GM21360 (cell line): ENCODE results near the gene ZNF236.
"Not testable (repeated sequence)": the region's sequence is repeated elsewhere in the genome, so short reads cannot be mapped to it uniquely, and the experiment has no call there.

Source experiments
- ATAC-seq: cut with Tn5 transposase; IDR thresholded peaks from one replicate; pipeline ENCODE4 v1.9.1; 2021; ENCODE audit warnings: mild to moderate bottlenecking, moderate library complexity; ENCODE audit not compliant: unreplicated experiment

ZNF236 gene

GRCh38 chr18:76822506-76823160, at the start of gene ZNF236:
Gene ZNF236, plus strand, starts transcription at chr18:76822557. Its CDS starts 51 bp downstream, at chr18:76822608.
- peak; percentile 35 for ATAC-seq

DNA sequence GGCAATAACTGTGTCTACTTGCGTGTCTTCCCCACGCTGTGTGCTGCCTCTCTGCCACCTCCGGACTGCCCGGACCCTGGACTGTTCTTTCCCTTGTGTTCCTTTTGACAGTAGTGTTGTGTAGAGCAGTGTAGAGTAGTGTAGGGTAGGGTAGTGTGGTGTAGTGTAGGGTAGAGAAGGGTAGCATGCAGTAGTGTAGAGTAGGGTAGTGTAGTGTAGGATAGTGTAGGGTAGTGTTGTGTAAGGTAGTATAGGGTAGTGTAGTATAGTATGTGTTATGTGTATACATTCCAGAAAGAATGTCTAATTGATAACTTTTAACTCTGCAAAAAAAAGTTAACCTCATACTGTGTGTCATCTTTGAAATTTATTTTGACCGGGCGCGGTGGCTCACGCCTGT, 49.7 kb upstream of the ZNF236 start:
- no peak for ATAC-seq

DNA sequence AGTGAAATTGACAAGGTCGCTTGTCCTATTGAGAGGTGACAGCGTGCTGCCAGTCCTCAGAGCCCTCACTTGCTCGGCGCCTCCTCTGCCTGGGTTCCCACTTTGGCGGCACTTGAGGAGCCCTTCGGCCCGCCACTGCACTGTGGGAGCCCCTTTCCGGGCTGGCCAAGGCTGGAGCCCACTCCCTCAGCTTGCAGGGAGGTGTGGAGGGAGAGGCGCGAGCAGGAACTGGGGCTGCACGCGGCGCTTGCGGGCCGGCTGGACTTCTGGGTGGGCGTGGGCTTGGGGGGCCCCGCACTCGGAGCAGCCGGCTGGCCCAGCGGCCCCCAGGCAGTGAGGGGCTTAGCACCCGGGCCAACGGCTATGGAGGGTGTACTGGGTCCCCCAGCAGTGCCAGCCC, 45.3 kb upstream of the ZNF236 start:
- ATAC-seq: not testable (repeated sequence)

DNA sequence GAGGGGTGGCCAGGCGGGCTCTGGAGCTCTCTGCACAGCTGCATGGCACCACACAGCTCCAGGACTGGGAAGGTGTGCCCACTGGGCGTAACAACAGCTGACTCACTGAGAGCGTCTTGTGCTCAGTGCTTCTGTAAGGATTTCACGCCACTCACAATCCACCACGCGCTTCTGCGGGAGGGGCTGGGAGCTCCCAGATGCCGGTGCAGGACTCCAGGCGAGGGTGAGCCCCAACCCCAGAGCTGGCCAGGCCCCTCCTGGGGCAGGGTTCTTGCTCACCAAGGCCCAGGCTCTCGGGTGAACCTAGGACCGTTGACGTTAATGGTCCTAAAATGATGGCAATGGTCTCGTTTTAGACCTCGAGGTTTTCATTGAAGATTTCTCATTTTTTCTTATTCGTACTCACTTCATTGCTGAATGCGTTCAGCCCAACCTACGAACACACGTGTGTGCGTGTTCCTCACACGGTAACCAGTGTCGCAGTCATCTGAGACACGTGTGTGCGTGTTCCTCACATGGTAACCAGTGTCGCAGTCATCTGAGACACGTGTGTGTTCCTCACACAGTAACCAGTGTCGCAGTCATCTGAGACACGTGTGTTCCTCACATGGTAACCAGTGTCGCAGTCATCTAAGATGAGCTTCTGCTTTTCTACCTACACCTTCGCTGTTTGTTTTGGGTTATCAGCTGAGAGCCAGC, 38.4 kb upstream of the ZNF236 start:
- no peak for ATAC-seq

DNA sequence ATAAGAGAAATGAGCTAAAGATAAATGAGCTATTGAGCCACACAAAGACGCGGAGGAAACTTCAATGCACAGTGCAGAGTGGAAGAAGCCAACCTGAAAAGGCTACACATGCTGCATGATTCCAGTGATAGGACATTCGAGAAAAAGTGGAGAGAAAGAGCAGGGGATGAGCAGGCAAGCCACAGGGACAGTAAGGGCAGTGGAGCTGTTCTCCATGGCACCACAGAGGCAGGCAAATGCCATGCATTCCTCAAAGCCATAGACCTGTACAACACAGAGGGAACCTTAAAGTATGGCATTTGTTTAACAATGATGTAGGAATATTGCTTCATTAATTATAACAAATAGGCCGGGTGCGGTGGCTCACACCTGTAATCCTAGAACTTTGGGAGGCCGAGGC, 36.5 kb upstream of the ZNF236 start:
- ATAC-seq: no peak

GRCh38 chr18:76788571-76789317, 33.6 kb upstream of the ZNF236 start:
- no peak for ATAC-seq

- no peak for ATAC-seq
Observed at GRCh38 chr18:76791106-76791505, 31.3 kb upstream of the ZNF236 start.

DNA sequence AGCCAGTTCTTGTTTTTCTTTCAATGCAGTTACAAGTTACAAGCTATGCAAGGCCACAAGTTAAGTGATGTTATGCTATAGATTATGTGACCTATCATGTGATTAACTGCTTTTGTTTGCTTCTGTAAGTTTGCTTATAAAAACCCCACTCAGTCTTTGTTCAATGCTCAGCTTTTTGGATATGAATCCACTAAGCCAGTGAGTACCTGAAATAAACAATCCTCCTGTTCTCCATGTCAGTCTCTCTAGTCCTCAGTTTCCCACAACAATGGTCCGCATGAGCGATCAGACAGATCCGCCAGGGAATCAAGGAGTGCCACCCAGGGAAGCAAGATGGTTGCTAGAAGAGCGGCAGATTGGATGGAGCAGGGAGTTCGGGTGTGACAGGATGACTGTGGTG, 30.7 kb upstream of the ZNF236 start:
- no peak for ATAC-seq

DNA sequence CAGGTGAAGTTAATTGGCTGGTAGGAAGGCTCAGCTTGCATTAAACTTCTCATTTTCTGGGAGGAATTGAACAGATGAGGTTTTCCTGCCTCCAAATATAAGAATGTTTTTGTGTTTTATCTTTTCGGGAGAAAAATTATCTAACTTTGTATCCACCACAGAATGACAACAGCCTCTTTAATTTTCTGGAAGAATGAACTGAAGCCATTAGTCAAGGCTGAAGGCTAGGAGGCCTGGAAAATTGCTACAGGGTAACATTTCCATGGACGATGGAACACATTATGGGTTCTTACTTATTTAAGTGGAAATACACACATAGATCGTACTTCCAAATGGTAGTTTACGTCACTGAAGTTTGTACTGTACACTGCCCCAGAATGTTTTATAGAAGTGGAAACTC, 28.0 kb upstream of the ZNF236 start:
- no peak for ATAC-seq

GRCh38 chr18:76801567-76802505, 20.5 kb upstream of the ZNF236 start:
- ATAC-seq: peak; percentile 94

DNA sequence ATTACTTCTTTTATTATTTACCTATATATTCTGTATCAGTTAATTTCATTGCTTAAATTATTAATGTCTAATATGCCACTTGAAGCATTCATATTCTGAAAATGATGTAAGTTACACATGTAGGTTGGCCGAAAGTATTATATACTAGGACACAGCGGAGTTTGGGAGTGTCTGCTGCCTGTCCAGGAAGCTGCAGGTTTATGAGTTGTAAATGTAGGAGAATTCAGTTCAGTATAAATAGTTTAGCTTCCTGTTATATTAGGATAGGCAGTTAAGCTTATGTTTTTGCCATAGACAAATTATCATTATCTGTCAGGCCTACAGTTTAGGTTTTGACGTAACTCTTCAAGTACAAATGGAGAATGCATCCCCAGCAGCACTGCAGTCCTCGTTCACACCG, 18.9 kb upstream of the ZNF236 start:
- no peak for ATAC-seq

DNA sequence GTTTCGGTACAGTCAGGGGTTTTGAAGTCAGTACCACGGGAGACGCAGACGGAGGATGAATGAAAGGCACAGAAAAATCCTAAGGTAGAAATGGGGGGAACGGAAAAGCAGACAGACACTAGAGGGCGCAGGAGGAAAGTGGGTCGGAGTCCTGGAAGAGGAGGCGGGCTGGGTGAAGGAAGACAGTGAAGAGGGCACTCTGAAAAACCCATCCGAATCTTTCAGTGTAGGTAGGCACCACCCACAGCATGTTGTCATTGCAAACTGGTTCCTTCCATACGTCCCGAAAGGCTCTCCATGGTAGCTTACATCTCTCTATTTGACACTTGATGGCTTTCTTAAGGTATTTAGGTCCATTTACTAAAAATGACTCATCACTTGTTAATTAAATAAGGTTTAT, 18.5 kb upstream of the ZNF236 start:
- peak; percentile 54 for ATAC-seq

DNA sequence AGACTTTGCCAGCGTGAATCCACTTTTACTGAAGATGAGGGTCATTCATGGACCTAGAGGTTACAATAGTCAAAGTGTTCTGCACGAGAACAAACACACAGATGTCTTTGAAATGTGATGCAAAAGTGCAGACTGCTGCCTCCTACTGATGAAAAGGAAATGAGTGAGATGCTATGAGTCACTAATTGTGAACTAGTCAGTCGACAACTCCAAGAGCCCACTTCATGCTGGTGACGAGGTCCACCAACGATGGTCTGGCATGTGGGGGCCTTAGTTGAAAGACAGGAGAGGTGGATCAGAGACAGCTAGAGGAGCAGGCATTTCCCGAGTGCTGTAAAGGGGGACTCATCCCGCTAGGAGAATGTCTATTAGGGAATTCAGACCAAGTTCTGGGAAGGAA, 17.1 kb upstream of the ZNF236 start:
- no peak for ATAC-seq

GRCh38 chr18:76806301-76806700, 16.1 kb upstream of the ZNF236 start:
- ATAC-seq: no peak

DNA sequence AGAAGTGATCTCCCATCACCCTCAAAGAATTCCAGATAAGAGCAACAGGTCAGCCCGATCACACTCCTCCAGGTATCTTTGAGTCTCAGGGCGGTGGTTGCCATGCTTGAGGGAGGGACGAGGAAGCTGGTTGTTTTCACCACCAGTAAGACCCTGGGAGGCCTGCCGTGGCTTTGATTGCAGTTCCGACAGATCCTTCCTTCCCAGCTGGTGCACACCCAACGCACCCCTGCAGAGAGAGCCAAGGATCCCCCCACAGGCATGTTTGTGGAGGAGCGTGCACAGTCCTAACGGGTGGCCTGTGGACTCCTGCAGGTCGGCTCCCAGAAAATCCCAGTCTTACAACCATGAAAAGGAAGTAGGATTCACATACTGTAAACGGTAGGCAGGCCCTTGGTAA, 13.8 kb upstream of the ZNF236 start:
- ATAC-seq: no peak

DNA sequence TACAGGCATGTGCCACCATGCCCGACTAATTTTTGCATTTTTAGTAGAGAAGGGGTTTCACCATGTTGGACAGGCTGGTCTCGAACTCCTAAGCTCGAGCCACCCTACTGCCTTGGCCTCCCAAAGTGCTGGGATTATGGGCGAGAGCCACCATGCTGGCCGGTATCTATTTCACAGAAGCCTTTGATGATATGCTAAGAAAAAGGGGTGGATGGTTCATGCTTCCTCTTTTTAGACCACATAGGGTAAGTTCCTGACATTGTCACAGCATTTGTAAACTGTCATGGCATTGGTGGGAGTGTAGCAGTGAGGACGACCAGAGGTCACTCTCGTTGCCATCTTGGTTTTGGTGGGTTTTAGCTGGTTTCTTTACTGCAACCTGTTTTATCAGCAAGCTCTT, 10.8 kb upstream of the ZNF236 start:
- peak; percentile 69 for ATAC-seq

GRCh38 chr18:76814256-76814655, 8.1 kb upstream of the ZNF236 start:
- no peak for ATAC-seq

- no peak for ATAC-seq
Observed at GRCh38 chr18:76816127-76816526, 6.2 kb upstream of the ZNF236 start.

- no peak for ATAC-seq
Observed at GRCh38 chr18:76817888-76818611, 4.3 kb upstream of the ZNF236 start.

DNA sequence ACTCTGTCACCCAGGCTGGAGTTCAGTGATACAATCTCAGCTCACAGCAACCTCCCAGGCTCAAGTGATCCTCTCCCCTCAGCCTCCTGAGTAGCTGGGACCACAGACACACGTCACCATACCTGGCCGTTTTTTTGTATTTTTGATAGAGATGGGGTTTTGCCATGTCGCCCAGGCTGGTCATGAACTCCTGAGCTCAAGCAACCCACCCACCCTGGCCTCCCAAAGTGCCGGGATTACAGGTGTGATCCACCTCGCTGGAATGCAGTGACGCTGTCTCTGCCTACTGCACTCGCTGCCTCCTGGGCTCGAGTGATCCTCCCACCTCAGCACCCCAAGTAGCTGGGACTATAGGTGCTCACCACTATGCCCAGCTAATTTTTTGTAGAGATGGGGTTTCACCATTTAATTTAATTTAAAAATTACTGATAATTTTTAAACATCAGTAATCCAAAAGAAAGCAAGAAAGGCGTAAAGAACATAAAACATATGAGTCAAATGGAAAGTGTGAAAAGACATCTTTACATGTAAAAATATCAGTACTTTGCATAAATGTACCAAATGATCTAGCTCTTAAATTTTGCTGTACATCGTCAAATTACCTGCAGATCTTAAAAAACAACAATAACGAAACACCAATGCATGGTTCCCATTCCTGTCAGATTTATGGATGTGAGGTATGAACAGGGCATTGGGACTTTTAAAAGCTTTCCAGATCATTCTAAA, 2.8 kb upstream of the ZNF236 start:
- no peak for ATAC-seq
